GM18873 (cell line): ENCODE data around the gene PLCXD1.
"Not testable (repeated sequence)": the region's sequence is repeated elsewhere in the genome, so short reads cannot be mapped to it uniquely, and the experiment has no call there.

Experiments
- ATAC-seq: cut with Tn5 transposase; IDR thresholded peaks from one replicate; pipeline ENCODE4 v1.9.1; 2021; ENCODE audit warnings: mild to moderate bottlenecking, moderate library complexity, moderate number of reproducible peaks; ENCODE audit not compliant: unreplicated experiment, low FRiP score

The PLCXD1 gene

DNA sequence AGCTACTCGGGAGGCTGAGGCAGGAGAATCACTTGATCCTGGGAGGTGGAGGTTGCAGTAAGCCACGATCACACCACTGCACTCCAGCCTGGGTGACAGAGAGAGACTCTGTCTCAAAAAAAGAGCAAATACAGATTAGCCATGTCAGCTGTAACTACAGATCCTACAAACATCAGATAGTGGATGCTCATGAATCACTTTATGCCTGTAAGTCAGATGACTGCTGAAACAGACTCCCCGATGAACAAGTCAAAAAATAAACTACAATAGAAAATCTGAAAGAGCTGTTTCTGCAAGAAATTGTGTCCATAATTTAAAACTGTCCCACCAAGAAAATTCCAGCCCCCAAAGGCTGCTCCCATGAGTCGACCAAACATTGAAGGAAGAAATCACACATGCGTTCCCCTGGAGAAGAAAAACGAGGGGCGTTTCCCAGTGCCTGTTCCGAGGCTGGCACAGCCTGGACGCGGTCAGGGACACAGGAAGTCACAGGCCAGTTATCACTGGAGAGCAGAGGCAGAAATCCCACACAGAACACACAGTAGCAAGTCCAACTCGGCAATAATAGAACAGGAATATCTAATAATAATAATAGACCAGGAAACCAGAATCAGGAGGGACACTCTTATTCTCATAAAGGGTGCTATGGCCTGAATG, 67.4 kb downstream of the PLCXD1 start:
- no peak for ATAC-seq

DNA sequence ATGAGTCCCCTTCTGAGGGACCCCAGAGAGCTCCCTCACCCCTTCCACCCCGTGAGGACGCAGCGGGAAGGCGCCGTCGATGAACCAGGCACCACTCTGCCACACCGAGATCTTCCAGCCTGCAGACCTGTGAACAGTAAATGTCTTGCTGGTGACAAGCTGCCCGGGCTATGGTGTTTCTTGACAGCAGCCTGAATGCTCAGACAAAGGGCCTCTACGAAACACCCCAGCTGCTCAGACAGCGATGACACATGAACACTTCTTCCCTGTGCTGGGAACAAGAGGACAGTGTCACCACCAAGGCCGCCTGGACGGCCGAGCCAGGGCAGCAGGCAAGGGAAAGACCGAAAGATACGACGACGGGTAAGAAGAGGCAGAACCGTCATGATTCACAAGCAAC, 68.0 kb downstream of the PLCXD1 start:
- no peak for ATAC-seq

DNA sequence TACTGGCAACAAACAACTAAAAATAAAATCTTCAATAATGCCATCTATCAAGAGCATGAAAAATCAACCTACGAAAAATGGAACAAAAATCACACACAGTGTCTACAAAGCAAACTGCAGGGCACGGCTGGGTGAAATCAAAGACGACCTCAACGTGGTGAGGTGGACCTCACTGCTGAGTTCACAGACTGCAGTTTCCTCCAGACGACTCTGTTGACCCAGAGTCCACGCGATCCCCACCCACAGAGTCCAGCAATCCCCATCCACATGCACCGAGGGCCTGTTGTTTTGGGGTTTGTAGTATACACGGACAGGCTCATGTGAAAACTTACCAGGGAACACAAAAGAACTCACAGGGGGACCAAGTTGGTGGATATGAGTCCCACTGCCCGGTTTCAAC, 68.5 kb downstream of the PLCXD1 start:
- ATAC-seq: no peak

DNA sequence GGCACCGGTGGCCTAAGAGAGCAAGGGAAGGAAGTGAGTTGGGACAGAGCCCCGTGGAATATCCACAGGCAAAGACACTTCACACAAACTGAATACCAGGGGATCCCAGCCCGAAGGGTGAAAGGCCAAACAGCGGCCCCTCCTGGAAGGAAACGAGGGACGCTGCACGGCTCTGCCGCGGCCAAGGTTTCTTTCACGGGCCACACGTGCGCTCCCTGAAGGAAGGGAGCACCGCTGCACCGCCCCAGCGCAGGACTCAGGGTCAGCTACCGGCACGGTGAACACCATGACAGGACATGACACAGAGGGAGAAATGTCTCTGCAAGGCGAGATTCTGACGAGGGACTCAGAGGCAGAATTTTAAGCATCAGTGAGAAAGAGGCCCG, 69.0 kb downstream of the PLCXD1 start:
- no peak for ATAC-seq

DNA sequence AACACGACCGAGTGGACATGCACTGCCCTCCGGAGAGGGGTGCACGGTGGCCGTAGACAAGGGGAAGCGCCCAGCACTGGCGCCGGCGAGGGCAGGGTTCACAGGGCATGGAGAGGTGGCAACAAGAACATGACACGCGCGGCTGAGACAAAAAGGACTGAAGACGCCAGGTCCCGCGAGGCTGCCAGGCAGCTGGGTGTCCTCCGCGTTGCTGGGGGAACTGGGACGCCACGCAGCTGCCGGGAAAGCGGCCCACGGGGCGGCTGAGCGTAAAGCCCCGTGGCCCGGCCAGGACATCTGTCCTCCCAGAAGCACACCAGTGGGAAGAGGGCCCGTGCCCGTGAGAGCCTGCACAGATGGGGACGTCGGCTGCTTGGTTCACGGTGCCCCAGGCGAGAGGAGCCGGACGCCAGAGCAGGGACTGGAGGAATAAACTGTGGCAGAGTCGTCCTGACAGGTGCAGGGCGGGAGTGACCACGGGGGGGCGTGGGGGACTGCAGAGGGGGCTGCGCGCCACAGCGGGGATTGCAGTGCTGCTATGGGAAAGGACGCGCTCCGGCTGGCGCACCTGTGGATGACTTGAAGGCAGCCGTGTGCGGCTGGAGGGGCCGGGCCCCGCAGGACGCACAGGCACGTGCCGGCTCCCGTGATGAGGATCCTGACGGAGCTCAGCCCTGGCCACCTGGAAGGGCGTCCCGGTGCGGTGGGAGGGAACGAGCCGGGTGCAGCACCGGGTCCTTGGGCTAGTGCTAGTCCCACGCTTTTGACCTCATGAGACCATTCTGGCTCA, 69.5 kb downstream of the PLCXD1 start:
- no peak for ATAC-seq

DNA sequence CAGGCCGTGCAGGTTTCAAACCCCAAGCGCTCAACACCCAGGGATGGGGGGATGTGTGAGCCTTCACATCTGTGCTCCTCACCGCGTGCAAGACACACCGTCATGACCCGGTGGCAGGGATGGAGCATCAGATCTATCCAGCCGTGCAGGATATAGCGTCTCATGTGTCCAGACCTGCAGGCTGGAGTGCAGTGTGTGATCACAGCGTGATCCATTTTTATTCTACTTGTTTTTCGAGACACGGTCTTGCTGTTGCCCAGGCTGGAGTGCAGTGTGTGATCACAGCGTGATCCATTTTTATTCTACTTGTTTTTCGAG, 70.1 kb downstream of the PLCXD1 start:
- ATAC-seq: not testable (repeated sequence)

DNA sequence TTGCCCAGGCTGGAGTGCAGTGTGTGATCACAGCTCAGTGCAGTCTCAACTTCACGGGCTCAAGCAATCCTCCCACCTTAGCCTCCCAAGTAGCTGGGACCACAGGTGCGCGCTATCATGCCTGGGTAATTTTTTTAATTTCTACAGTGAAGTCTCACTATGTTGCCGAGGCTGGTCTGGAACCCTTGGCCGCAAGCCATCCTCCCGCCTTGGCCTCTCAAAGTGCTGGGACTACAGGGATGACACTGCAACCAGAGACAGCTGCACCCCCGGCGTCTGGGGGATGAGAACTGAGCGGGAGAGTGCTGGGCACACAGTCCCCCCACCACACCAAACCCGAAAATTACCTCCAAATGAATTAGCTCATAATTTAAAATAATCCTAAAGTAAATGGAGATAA, 70.6 kb downstream of the PLCXD1 start:
- no peak for ATAC-seq

DNA sequence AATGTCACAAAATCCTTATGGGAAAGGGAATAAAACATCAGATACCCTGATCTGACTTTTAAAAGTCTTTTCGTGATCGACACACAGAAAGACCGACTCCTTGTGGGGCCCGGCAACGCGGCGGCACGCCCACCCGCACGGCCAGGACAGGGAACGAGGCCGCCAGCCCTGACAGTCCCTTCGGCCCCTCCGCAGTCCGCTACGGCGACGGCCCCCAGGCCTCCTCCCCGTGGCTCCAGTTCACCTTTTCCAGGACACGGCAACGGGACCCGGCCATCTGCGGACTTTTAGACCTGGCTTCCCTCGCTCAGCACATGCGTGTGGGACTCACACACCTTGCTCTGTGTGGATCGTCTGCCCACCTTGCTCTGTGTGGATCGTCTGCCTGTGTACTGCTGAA, 71.0 kb downstream of the PLCXD1 start:
- ATAC-seq: no peak

DNA sequence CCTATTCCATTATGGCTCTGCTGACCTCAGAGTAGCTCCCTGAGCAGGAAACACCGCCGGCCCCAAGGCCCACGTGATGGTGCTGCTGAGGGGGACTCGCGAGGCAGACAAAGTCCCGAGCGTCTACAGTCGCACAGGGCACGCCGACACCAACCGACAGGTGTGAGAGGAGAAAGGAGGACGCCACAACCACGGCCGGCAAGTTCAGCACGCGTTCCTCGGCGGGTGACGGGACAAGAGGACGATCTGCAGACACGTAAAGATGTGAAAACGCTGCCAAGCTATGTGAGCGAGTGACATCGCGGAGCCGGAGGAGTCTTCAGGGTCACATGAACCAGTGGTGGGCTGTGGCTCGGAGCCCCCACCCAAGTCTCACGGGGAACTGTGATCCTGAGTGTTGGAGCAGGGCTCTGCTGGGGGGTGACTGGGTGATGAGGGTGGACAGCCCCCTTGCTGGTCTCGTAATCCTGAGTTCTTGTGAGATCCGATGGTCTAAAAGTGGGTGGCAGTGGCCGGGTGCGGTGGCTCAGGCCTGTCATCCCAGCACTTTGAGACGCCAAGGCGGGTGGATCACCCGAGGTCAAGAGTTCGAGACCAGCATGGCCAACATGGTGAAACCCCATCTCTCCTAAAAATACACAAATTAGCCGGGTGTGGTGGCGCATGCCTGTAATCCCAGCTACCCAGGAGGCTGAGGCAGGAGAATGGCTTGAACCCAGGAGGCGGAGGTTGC, 71.6 kb downstream of the PLCXD1 start:
- ATAC-seq: no peak
